Ovary (tissue), 9 donors: Measurements from ENCODE around the gene CHN1. TPM values are rescaled to one million over a fixed set of nuclear protein-coding genes. Genes with fewer than 3 reads are reported as not detected.

Experiments
- DNase-seq, 5 donors: peaks; one replicate each; pipeline ENCODE4 v3.0.0-alpha.2; 2019 to 2020
- H3K27ac ChIP-seq, 2 donors: fragments of 200-600 bp; one replicate each; pipeline versions ENCODE4 v1.5.1 to v1.8.0; 2019 to 2022
- H3K27me3 ChIP-seq: fragments of 200-600 bp; one replicate; pipeline ENCODE4 v1.8.0; 2022
- H3K36me3 ChIP-seq: fragments of 200-600 bp; sonication (generic); one replicate; pipeline ENCODE4 v1.5.1; 2019
- H3K4me1 ChIP-seq: one replicate; pipeline ENCODE4 v1.8.1; 2013; ENCODE audit warnings: mild to moderate bottlenecking, moderate library complexity; ENCODE audit not compliant: insufficient read depth
- H3K4me3 ChIP-seq: fragments of 200-600 bp; sonication (generic); one replicate; pipeline ENCODE4 v1.5.1; 2017
- H3K9me3 ChIP-seq, 2 donors: fragments of 200-600 bp in 1 of 2; sonication (generic) in 1 of 2; one replicate each; pipeline versions ENCODE4 v1.5.1 to v1.8.1; 2013 to 2019; ENCODE audit warnings: mild to moderate bottlenecking in 1 of 2, moderate library complexity in 1 of 2
- EP300 ChIP-seq: sonication (generic); formaldehyde crosslinking; IDR thresholded peaks from one replicate; pipeline ENCODE4 v1.6.1; 2017; ENCODE audit warnings: antibody characterized with exemption
- POLR2A ChIP-seq: fragments of 450-650 bp; IDR thresholded peaks from one replicate; pipeline ENCODE4 v1.6.1; 2017; ENCODE audit warnings: antibody characterized with exemption, mild to moderate bottlenecking, moderate library complexity
- WGBS, 3 donors: extraction: QIAGEN DNeasy Blood & Tissue Kit in 1 of 3; methylation state at CpG; one replicate each; pipeline versions ENCODE4 v1.1.5 to v1.1.7; 2013 to 2017; 5-methylcytosine and 5-hydroxymethylcytosine counted together
- intact Hi-C, 4 donors: fragments of 100-400 bp; cut with DNase I; formaldehyde crosslinking; loops; one replicate each; pipeline versions ENCODE4 v1.11.0 to v1.15.1; 2022 to 2023
- polyA plus RNA-seq, 2 donors: library from polyadenylated mRNA; stranded (reverse); fragments of 200-250 nt in 1 of 2; fragments of 350-450 nt in 1 of 2; fragmentation: Illumina TruSeq in 1 of 2; extraction: RNeasy Lipid Tissue Mini Kit (QIAGEN cat#74804) in 1 of 2; gene quantifications; one replicate each; pipeline ENCODE4 v1.2.3, GENCODE V29; 2013 to 2014
- total RNA-seq, 7 donors: library from RNA; depleted of rRNA in 2 of 7; stranded (reverse); fragments of >200 nt in 2 of 7; fragmentation: NEBNext Ultra II Directional in 3 of 7; extraction: Animal tissue kit (Norgen Biotek cat#: 25700) in 3 of 7; gene quantifications; one replicate each; pipeline versions ENCODE4 v1.1.0 to v1.2.4, GENCODE V29; 2016 to 2023
- TF ChIP-seq, protein P1 (sequence below), 3 donors: fragments of 450-650 bp in 2 of 3; fragments of 200-600 bp in 1 of 3; IDR thresholded peaks; one replicate each; pipeline versions ENCODE4 v1.5.1 to v1.8.0; 2016 to 2022; ENCODE audit warnings: antibody characterized with exemption in 3 of 3, mild to moderate bottlenecking in 1 of 3
- donor health status: DM: no; HTN: no; CAD: no; lungs with moderate emphysema.
- donor health status: DM: no; HTN: no; CAD: no.
- donor health status: Bipolar disorder and iron deficiency.
- donor health status: DM: yes; HTN: yes; CAD: no.
- donor health status: DM: no; HTN: no; CAD: no.
- donor health status: DM: yes; HTN: yes; CAD: no.

The CHN1 gene
- total and polyA plus RNA-seq, 9 donors: 6.5 to 18.0 (median 9.4) TPM

- WGBS, 3 donors: 46 to 53% (median 48%) methylated on average over 1 of the region's 1 CpG
- intact Hi-C loops: no loop called here
- Histone ChIP-seq H3K36me3 (no peaks in the 10 kb centered on the region), H3K4me3 (no peak overlapping the region), H3K4me1 (no peaks in the 10 kb centered on the region), H3K27me3 (no peaks in the 10 kb centered on the region), H3K9me3 (no peaks in the 10 kb centered on the region), H3K27ac (no peak overlapping the region)
- DNase-seq: no peak
- TF ChIP-seq, protein P1, sequence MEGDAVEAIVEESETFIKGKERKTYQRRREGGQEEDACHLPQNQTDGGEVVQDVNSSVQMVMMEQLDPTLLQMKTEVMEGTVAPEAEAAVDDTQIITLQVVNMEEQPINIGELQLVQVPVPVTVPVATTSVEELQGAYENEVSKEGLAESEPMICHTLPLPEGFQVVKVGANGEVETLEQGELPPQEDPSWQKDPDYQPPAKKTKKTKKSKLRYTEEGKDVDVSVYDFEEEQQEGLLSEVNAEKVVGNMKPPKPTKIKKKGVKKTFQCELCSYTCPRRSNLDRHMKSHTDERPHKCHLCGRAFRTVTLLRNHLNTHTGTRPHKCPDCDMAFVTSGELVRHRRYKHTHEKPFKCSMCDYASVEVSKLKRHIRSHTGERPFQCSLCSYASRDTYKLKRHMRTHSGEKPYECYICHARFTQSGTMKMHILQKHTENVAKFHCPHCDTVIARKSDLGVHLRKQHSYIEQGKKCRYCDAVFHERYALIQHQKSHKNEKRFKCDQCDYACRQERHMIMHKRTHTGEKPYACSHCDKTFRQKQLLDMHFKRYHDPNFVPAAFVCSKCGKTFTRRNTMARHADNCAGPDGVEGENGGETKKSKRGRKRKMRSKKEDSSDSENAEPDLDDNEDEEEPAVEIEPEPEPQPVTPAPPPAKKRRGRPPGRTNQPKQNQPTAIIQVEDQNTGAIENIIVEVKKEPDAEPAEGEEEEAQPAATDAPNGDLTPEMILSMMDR (IDR thresholded peaks at IDR 0.05): no peak
- TF ChIP-seq EP300 (no peak), POLR2A (no peak)
Measured at GRCh38 chr2:175011505-175011904, 6.3 kb upstream of the CHN1 start.

DNA sequence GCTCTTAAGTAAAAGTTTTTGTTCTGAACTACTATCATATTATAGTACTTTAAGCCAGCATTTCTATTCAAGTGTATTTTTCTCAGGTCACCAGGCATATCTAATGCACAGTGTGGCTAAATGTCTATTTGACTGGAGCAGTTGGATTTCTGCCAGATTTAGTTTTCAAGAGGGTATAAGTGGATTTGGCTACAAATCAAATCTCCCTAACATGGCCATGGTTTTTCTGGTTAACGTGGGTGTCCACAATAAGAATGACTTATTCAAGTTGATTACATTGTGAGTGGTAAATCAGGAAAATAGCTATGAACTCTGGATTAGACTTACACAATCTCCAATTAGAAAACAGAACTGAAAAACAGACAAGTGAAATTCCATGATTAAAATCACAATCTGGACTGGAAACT lies 5.7 kb upstream of the CHN1 start:
- Histone ChIP-seq H3K36me3 (no peaks in the 10 kb centered on the region), H3K4me1 (no peaks in the 10 kb centered on the region), H3K4me3 (no peak overlapping the region), H3K27me3 (no peaks in the 10 kb centered on the region), H3K9me3 (no peaks in the 10 kb centered on the region), H3K27ac (no peak overlapping the region)
- 58 to 72% (median 60%) methylated on average over 1 of the region's 1 CpG for WGBS, 3 donors
- no peak for TF ChIP-seq EP300
- TF ChIP-seq POLR2A: no peak
- TF ChIP-seq, protein P1 (IDR thresholded peaks at IDR 0.05): no peak
- DNase-seq: no peak
- intact Hi-C loops: no loop called here

GRCh38 chr2:175009917-175010621 lies 4.9 kb upstream of the CHN1 start:
- no peaks in the 10 kb centered on the region for H3K4me1 ChIP-seq
- TF ChIP-seq POLR2A (no peak), EP300 (no peak)
- TF ChIP-seq, protein P1 (IDR thresholded peaks at IDR 0.05): no peak
- H3K27me3 ChIP-seq: no peaks in the 10 kb centered on the region
- H3K27ac ChIP-seq: no peak overlapping the region
- DNase-seq: no peak
- H3K9me3 ChIP-seq: no peaks in the 10 kb centered on the region
- 86 to 88% (median 88%) methylated on average over 3 of the region's 3 CpGs for WGBS, 3 donors
- intact Hi-C loops: no loop called here
- H3K4me3 ChIP-seq: no peak overlapping the region
- H3K36me3 ChIP-seq: no peaks in the 10 kb centered on the region

GRCh38 chr2:175008801-175009495 lies 3.8 kb upstream of the CHN1 start:
- H3K4me3 ChIP-seq: no peak overlapping the region
- TF ChIP-seq EP300 (no peak), POLR2A (no peak)
- TF ChIP-seq, protein P1 (IDR thresholded peaks at IDR 0.05): no peak
- no peaks in the 10 kb centered on the region for H3K27me3 ChIP-seq
- no peak for DNase-seq
- H3K27ac ChIP-seq: no peak overlapping the region
- intact Hi-C loops: no loop called here
- H3K36me3 ChIP-seq: no peaks in the 10 kb centered on the region
- no peaks in the 10 kb centered on the region for H3K9me3 ChIP-seq
- peaks cover 3% of the 10 kb centered on the region for H3K4me1 ChIP-seq
- 84 to 90% (median 85%) methylated on average over 3 of the region's 3 CpGs for WGBS, 3 donors
